Esophagus muscularis mucosa (tissue), 3 donors: Measurements from ENCODE around the gene RBM4.

ENCODE experiments used
- POLR2AphosphoS5 ChIP-seq, 2 donors: sonication (generic); formaldehyde crosslinking; IDR thresholded peaks; one replicate each; pipeline ENCODE4 v1.6.1; 2017; ENCODE audit warnings: antibody characterized with exemption in 2 of 2
- TF ChIP-seq, protein P1 (sequence below), 3 experiments: fragments of 200-600 bp in 2 of 3; fragments of 450-650 bp in 1 of 3; sonication (generic) in 2 of 3; IDR thresholded peaks; one replicate each; pipeline ENCODE4 v1.5.1; 2017 to 2019; ENCODE audit warnings: antibody characterized with exemption in 3 of 3, mild to moderate bottlenecking in 2 of 3, moderate library complexity in 1 of 3

- TF ChIP-seq, protein P1, sequence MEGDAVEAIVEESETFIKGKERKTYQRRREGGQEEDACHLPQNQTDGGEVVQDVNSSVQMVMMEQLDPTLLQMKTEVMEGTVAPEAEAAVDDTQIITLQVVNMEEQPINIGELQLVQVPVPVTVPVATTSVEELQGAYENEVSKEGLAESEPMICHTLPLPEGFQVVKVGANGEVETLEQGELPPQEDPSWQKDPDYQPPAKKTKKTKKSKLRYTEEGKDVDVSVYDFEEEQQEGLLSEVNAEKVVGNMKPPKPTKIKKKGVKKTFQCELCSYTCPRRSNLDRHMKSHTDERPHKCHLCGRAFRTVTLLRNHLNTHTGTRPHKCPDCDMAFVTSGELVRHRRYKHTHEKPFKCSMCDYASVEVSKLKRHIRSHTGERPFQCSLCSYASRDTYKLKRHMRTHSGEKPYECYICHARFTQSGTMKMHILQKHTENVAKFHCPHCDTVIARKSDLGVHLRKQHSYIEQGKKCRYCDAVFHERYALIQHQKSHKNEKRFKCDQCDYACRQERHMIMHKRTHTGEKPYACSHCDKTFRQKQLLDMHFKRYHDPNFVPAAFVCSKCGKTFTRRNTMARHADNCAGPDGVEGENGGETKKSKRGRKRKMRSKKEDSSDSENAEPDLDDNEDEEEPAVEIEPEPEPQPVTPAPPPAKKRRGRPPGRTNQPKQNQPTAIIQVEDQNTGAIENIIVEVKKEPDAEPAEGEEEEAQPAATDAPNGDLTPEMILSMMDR (IDR thresholded peaks at IDR 0.05) = no peak
- TF ChIP-seq POLR2AphosphoS5 (IDR thresholded peaks at IDR 0.05) = no peak
Measured at GRCh38 chr11:66670816-66671215, 32.3 kb downstream of the RBM4 start.
